HAP-1 (cell line): ENCODE results near the gene EEF2K.

Experiments used
- DNase-seq, 2 experiments: peaks; one replicate each; pipeline ENCODE4 v3.0.0-alpha.2; 2016 to 2020; ENCODE audit warnings: low spot score in 2 of 2
- H3K27me3 ChIP-seq: fragments of 250-450 bp; sonication (Bioruptor Pico); 2 replicates; pipeline ENCODE4 v1.5.1; 2020; ENCODE audit warnings: low read depth, mild to moderate bottlenecking, moderate library complexity
- H3K36me3 ChIP-seq: fragments of 250-450 bp; sonication (Bioruptor Pico); replicated peaks from 2 replicates; pipeline ENCODE4 v1.5.1; 2020; ENCODE audit warnings: mild to moderate bottlenecking
- H3K4me1 ChIP-seq: fragments of 250-450 bp; sonication (Bioruptor Pico); 2 replicates; pipeline ENCODE4 v1.5.1; 2020; ENCODE audit warnings: mild to moderate bottlenecking
- H3K4me3 ChIP-seq: fragments of 250-450 bp; sonication (Bioruptor Pico); 2 replicates; pipeline ENCODE4 v1.5.1; 2020; ENCODE audit warnings: mild to moderate bottlenecking, moderate library complexity
- H3K9me3 ChIP-seq: fragments of 250-450 bp; sonication (Bioruptor Pico); 2 replicates; pipeline ENCODE4 v1.5.1; 2020; ENCODE audit warnings: mild to moderate bottlenecking, moderate library complexity
- in situ Hi-C: fragments of 300-500 bp; cut with MboI; formaldehyde crosslinking; loops from 3 replicates; pipeline ENCODE4 v1.14.3; 2020; ENCODE audit warnings: low sequenced_read_pairs, inconsistent platforms, mixed read lengths

The EEF2K gene

GRCh38 chr16:22229889-22230288 is 23.8 kb downstream of the EEF2K start:
- Histone ChIP-seq H3K36me3 (peaks cover 26% of the 10 kb centered on the region), H3K9me3 (no peaks in the 10 kb centered on the region), H3K27me3 (no peaks in the 10 kb centered on the region), H3K4me1 (no peaks in the 10 kb centered on the region), H3K4me3 (no peak overlapping the region)
- in situ Hi-C loops = no loop called here
- DNase-seq = no peak

- in situ Hi-C loops = no loop called here
Measured at GRCh38 chr16:22232277-22233036, 26.4 kb downstream of the EEF2K start.

DNA sequence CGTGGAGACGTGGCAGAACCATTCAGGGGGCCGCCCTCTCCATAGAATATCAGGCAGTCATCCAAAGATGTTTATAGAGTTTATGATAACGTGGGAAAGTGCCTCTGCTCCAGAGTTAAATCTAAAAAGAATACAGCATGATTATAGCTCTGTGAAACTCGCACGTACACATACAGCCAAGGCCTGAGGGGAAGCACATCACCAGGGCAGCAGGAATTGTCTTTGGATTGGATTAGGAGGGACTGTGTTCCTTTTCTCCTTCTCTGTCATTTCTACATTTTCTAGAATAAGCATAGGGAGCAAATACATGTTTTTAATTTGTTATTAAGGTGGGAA is 26.9 kb downstream of the EEF2K start:
- no peaks in the 10 kb centered on the region for H3K4me1 ChIP-seq
- DNase-seq = no peak
- H3K4me3 ChIP-seq = no peak overlapping the region
- in situ Hi-C loops = no loop called here
- no peaks in the 10 kb centered on the region for H3K27me3 ChIP-seq
- peaks cover 26% of the 10 kb centered on the region for H3K36me3 ChIP-seq
- no peaks in the 10 kb centered on the region for H3K9me3 ChIP-seq

More at GRCh38 chr16:22232277-22233036, 26.4 kb downstream of the EEF2K start:
- H3K9me3 ChIP-seq = no peaks in the 10 kb centered on the region
- H3K4me3 ChIP-seq = no peak overlapping the region
- H3K27me3 ChIP-seq = no peaks in the 10 kb centered on the region
- peak in 1 of 2 experiments; percentile 15 for DNase-seq
- H3K4me1 ChIP-seq = no peaks in the 10 kb centered on the region
- H3K36me3 ChIP-seq = peaks cover 27% of the 10 kb centered on the region

GRCh38 chr16:22235839-22236745 is 30.0 kb downstream of the EEF2K start:
- in situ Hi-C loops = no loop called here
- Histone ChIP-seq H3K36me3 (peaks cover 14% of the 10 kb centered on the region), H3K9me3 (no peaks in the 10 kb centered on the region), H3K4me1 (no peaks in the 10 kb centered on the region), H3K4me3 (no peak overlapping the region), H3K27me3 (no peaks in the 10 kb centered on the region)
- no peak for DNase-seq

GRCh38 chr16:22239131-22239805 is 33.2 kb downstream of the EEF2K start:
- Histone ChIP-seq H3K4me1 (no peaks in the 10 kb centered on the region), H3K4me3 (no peak overlapping the region), H3K9me3 (no peaks in the 10 kb centered on the region), H3K27me3 (no peaks in the 10 kb centered on the region), H3K36me3 (peaks cover 9% of the 10 kb centered on the region)
- in situ Hi-C loops = no loop called here
- no peak for DNase-seq

DNA sequence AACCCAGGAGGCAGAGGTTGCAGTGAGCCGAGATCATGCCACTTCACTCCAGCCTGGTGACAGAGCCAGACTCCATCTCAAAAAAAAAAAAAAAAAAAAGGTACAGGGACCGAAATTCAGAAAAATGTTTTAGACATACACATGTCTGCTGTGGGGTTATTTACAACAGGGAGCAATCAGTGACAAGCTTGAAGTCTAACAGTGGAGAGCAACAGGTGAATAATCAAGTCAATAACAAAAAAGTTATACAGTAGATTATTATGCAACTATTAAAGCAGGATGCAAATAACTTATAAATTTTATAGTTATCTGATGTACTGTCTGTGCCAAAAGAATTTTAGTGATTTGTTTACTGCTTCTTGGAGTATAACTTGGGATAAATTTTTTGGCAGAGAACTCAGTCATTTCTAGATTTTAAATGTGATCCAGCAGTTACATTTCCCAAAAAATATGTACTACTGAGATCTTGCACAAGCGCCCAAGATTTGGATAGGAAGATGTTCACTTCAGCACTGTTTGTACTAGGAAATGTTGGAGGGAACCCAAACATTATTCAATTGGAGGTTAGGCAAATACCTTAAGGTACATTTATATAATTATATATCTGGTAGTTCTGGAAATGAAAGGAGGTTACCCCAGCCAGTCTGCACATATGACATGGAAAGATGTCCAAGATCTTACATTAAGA is 34.1 kb downstream of the EEF2K start:
- DNase-seq = no peak
- in situ Hi-C loops = no loop called here
- Histone ChIP-seq H3K4me1 (no peaks in the 10 kb centered on the region), H3K4me3 (no peak overlapping the region), H3K27me3 (no peaks in the 10 kb centered on the region), H3K36me3 (peaks cover 17% of the 10 kb centered on the region), H3K9me3 (no peaks in the 10 kb centered on the region)

- Histone ChIP-seq H3K27me3 (no peaks in the 10 kb centered on the region), H3K9me3 (no peaks in the 10 kb centered on the region), H3K4me3 (no peak overlapping the region), H3K36me3 (peaks cover 45% of the 10 kb centered on the region), H3K4me1 (no peaks in the 10 kb centered on the region)
- DNase-seq = no peak
- in situ Hi-C loops = no loop called here
Measured at GRCh38 chr16:22250522-22250921, 44.4 kb downstream of the EEF2K start.

DNA sequence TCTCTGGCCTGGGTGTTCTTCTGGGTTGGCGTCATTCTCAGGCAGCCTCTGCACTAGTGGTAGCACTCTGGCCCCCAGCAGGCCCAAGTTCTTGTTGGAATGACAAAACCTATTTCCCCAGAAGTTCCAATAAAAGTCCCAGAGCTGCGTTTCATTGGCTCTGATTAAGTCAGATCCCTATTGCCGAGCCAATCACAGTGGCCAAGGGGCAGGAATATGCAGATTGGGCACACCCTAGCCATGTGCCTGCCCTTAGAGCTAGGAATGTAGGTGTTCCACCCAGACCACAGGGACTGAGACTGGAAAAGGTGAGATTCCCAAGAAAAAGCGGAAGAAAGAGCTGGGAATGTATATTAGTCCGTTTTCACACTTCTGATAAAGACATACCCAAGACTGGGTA is 46.2 kb downstream of the EEF2K start:
- H3K36me3 ChIP-seq = peaks cover 51% of the 10 kb centered on the region
- in situ Hi-C loops = no loop called here

GRCh38 chr16:22253272-22253671 is 47.2 kb downstream of the EEF2K start:
- Histone ChIP-seq H3K27me3 (no peaks in the 10 kb centered on the region), H3K9me3 (no peaks in the 10 kb centered on the region), H3K36me3 (peaks cover 57% of the 10 kb centered on the region), H3K4me1 (no peaks in the 10 kb centered on the region), H3K4me3 (no peak overlapping the region)
- in situ Hi-C loops = no loop called here
- DNase-seq = no peak

More for the DNA sequence above, 46.2 kb downstream of the EEF2K start:
- no peaks in the 10 kb centered on the region for H3K4me1 ChIP-seq
- no peak overlapping the region for H3K4me3 ChIP-seq
- no peaks in the 10 kb centered on the region for H3K27me3 ChIP-seq
- no peaks in the 10 kb centered on the region for H3K9me3 ChIP-seq
- no peak for DNase-seq

DNA sequence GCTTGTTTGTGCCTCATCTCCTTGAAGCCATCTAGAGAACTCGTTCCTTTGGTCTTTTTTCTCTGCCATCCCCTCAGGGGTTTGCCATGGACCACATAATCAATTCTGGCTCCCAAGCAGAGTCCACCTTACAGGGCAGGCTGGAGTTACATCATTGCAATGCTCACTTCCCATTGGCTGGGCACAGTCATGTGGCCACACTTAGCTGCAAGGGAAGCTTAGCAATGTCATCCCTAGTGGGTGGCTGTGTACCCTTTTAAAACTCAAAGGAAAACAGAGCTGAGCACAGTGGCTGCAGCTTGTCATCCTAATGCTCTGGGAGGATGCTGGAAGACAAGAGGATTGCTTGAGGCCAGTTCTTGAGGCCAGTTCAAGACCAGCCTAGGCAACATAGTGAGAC is 49.3 kb downstream of the EEF2K start:
- H3K9me3 ChIP-seq = no peaks in the 10 kb centered on the region
- peaks cover 75% of the 10 kb centered on the region for H3K36me3 ChIP-seq
- in situ Hi-C loops = no loop called here
- no peak for DNase-seq
- H3K4me3 ChIP-seq = no peak overlapping the region
- no peaks in the 10 kb centered on the region for H3K27me3 ChIP-seq
- H3K4me1 ChIP-seq = no peaks in the 10 kb centered on the region

- H3K4me3 ChIP-seq = no peak overlapping the region
- no peaks in the 10 kb centered on the region for H3K4me1 ChIP-seq
- in situ Hi-C loops = no loop called here
- no peaks in the 10 kb centered on the region for H3K27me3 ChIP-seq
- H3K36me3 ChIP-seq = peaks cover 78% of the 10 kb centered on the region
- DNase-seq = no peak
- H3K9me3 ChIP-seq = no peaks in the 10 kb centered on the region
Measured at GRCh38 chr16:22257440-22257839, 51.4 kb downstream of the EEF2K start.

- peaks cover 60% of the 10 kb centered on the region for H3K36me3 ChIP-seq
- in situ Hi-C loops = no loop called here
- H3K27me3 ChIP-seq = no peaks in the 10 kb centered on the region
- H3K9me3 ChIP-seq = no peaks in the 10 kb centered on the region
- no peak overlapping the region for H3K4me3 ChIP-seq
- no peaks in the 10 kb centered on the region for H3K4me1 ChIP-seq
- no peak for DNase-seq
Measured at GRCh38 chr16:22260490-22260889, 54.4 kb downstream of the EEF2K start.

DNA sequence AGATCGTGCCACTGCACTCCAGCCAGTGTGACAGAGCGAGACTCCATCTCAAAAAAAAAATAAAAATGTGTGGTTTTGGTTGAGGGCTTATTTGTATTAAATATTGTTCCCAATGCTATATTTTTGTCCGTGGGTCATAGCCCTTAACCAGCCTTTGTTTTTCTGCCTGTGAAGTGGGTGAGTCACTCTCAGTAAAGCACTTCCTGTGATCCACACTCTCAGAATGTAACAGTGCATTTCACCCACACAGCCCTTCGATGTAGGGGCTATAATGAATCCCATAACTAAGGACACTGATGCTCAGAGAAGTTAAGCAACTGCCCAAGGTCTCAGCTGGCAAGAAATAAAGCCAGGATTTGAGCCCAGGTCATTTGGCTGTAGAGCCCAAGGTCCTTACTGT is 56.4 kb downstream of the EEF2K start:
- Histone ChIP-seq H3K27me3 (no peaks in the 10 kb centered on the region), H3K4me3 (no peak overlapping the region), H3K9me3 (no peaks in the 10 kb centered on the region), H3K36me3 (peaks cover 51% of the 10 kb centered on the region), H3K4me1 (no peaks in the 10 kb centered on the region)
- DNase-seq = no peak
- in situ Hi-C loops = no loop called here
